SK-N-SH (cell line): ENCODE data around the gene TBX4.

Experiments used
- ELF1 ChIP-seq: IDR thresholded peaks from 2 replicates; pipeline ENCODE4 v1.4.0; 2012
- EZH2phosphoT487 ChIP-seq: fragments of 200-600 bp; sonication (generic); IDR thresholded peaks from 2 replicates; pipeline ENCODE4 v1.6.1; 2017; ENCODE audit warnings: low read depth, mixed run types, mild to moderate bottlenecking, antibody characterized with exemption, moderate library complexity, borderline replicate concordance
- FOXM1 ChIP-seq: IDR thresholded peaks from 2 replicates; pipeline ENCODE4 v1.4.0; 2012; ENCODE audit warnings: low read depth, mild to moderate bottlenecking
- MEF2A ChIP-seq: IDR thresholded peaks from 2 replicates; pipeline ENCODE4 v1.4.0; 2012; ENCODE audit warnings: low read depth, borderline replicate concordance
- POLR2AphosphoS5 ChIP-seq: IDR thresholded peaks from 2 replicates; pipeline ENCODE4 v1.6.1; 2012; ENCODE audit warnings: low read depth, low read length
- RAD21 ChIP-seq: IDR thresholded peaks from 2 replicates; pipeline ENCODE4 v1.6.1; 2012; ENCODE audit warnings: mild to moderate bottlenecking, low read length
- RCOR1 ChIP-seq: fragments of 150-350 bp; IDR thresholded peaks from 2 replicates; pipeline ENCODE4 v1.6.1; 2017; ENCODE audit warnings: antibody characterized with exemption, low read length
- RFX5 ChIP-seq: IDR thresholded peaks from 2 replicates; pipeline ENCODE4 v1.6.1; 2012; ENCODE audit warnings: mild to moderate bottlenecking, improper control_type of control experiment, low read length
- SIN3A ChIP-seq: IDR thresholded peaks from 2 replicates; pipeline ENCODE4 v1.6.1; 2012; ENCODE audit warnings: low read depth, mild to moderate bottlenecking, low read length, moderate library complexity, borderline replicate concordance
- TAF1 ChIP-seq: IDR thresholded peaks from 2 replicates; pipeline ENCODE4 v1.6.1; 2012; ENCODE audit warnings: low read depth, mild to moderate bottlenecking, low read length, moderate library complexity, borderline replicate concordance
- TF ChIP-seq, protein P1 (sequence below): fragments of 200-600 bp; sonication (generic); IDR thresholded peaks from 2 replicates; pipeline ENCODE4 v1.6.1; 2017; ENCODE audit warnings: antibody characterized with exemption, mild to moderate bottlenecking, moderate library complexity
- TF ChIP-seq, protein P2 (sequence below): IDR thresholded peaks from 2 replicates; pipeline ENCODE4 v1.6.1; 2012; ENCODE audit warnings: mild to moderate bottlenecking, low read depth, low read length, moderate library complexity
- TF ChIP-seq, protein P3 (sequence below): fragments of 150-350 bp; IDR thresholded peaks from 2 replicates; pipeline ENCODE4 v1.6.1; 2017; ENCODE audit warnings: antibody characterized with exemption, low read length, low read depth, borderline replicate concordance
- TF ChIP-seq, protein P4 (sequence below): IDR thresholded peaks from 2 replicates; pipeline ENCODE4 v1.4.0; 2012; ENCODE audit warnings: low read depth

DNA sequence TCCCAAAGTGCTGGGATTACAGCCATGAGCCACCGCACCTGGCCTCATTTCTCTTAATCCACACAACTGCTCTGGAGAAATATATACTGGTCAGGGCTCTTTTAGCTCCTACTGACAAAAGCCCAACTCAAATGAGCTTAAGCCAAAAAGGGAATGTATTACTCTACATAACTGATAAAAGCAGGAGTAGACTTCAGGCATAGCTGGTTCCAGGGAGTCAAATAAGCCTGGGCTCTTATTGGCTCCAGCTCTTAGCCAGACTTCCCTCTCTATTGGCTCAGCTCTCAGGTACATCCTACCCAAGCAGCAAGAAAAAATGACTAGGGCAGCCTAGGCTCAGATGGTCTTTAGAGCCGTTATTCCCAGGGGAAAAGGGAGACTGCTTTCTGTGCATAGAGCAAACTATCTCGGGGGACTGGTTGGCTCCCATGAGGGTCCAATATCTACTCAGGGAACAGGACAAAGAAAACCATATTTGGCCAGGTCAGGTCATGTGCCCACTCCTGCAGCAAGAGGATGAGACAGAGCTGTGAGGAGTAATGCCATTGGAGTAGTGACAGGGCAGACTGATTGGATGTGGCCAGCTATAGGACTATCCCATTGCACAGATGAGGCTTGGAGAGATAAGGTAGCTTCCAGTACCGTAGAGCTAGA, 31.4 kb upstream of the TBX4 start:
- TF ChIP-seq, protein P1, sequence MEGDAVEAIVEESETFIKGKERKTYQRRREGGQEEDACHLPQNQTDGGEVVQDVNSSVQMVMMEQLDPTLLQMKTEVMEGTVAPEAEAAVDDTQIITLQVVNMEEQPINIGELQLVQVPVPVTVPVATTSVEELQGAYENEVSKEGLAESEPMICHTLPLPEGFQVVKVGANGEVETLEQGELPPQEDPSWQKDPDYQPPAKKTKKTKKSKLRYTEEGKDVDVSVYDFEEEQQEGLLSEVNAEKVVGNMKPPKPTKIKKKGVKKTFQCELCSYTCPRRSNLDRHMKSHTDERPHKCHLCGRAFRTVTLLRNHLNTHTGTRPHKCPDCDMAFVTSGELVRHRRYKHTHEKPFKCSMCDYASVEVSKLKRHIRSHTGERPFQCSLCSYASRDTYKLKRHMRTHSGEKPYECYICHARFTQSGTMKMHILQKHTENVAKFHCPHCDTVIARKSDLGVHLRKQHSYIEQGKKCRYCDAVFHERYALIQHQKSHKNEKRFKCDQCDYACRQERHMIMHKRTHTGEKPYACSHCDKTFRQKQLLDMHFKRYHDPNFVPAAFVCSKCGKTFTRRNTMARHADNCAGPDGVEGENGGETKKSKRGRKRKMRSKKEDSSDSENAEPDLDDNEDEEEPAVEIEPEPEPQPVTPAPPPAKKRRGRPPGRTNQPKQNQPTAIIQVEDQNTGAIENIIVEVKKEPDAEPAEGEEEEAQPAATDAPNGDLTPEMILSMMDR, result no peak
- TF ChIP-seq FOXM1 (no peak), RFX5 (no peak), RAD21 (no peak), EZH2phosphoT487 (no peak), POLR2AphosphoS5 (no peak), MEF2A (no peak), ELF1 (no peak), TAF1 (no peak), RCOR1 (no peak), SIN3A (no peak)
- TF ChIP-seq, protein P2, sequence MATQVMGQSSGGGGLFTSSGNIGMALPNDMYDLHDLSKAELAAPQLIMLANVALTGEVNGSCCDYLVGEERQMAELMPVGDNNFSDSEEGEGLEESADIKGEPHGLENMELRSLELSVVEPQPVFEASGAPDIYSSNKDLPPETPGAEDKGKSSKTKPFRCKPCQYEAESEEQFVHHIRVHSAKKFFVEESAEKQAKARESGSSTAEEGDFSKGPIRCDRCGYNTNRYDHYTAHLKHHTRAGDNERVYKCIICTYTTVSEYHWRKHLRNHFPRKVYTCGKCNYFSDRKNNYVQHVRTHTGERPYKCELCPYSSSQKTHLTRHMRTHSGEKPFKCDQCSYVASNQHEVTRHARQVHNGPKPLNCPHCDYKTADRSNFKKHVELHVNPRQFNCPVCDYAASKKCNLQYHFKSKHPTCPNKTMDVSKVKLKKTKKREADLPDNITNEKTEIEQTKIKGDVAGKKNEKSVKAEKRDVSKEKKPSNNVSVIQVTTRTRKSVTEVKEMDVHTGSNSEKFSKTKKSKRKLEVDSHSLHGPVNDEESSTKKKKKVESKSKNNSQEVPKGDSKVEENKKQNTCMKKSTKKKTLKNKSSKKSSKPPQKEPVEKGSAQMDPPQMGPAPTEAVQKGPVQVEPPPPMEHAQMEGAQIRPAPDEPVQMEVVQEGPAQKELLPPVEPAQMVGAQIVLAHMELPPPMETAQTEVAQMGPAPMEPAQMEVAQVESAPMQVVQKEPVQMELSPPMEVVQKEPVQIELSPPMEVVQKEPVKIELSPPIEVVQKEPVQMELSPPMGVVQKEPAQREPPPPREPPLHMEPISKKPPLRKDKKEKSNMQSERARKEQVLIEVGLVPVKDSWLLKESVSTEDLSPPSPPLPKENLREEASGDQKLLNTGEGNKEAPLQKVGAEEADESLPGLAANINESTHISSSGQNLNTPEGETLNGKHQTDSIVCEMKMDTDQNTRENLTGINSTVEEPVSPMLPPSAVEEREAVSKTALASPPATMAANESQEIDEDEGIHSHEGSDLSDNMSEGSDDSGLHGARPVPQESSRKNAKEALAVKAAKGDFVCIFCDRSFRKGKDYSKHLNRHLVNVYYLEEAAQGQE, result no peak
- TF ChIP-seq, protein P3, sequence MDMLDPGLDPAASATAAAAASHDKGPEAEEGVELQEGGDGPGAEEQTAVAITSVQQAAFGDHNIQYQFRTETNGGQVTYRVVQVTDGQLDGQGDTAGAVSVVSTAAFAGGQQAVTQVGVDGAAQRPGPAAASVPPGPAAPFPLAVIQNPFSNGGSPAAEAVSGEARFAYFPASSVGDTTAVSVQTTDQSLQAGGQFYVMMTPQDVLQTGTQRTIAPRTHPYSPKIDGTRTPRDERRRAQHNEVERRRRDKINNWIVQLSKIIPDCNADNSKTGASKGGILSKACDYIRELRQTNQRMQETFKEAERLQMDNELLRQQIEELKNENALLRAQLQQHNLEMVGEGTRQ, result no peak
- TF ChIP-seq, protein P4, sequence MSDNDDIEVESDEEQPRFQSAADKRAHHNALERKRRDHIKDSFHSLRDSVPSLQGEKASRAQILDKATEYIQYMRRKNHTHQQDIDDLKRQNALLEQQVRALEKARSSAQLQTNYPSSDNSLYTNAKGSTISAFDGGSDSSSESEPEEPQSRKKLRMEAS, result no peak
